Measurements from ENCODE around the gene STEAP4.
"Not testable (repeated sequence)": the region's sequence is repeated elsewhere in the genome, so short reads cannot be mapped to it uniquely, and the experiment has no call there.

STEAP4 gene

GRCh38 chr7:88312061-88312663 lies 5.5 kb upstream of the STEAP4 start:
- DNase-seq (ENCODE audit: low spot score): no peak

- no peak for DNase-seq (ENCODE audit: low spot score)
These were observed 5.0 kb upstream of the STEAP4 start for GRCh38 chr7:88311675-88312036.

GRCh38 chr7:88310956-88311674 lies 4.4 kb upstream of the STEAP4 start:
- DNase-seq (ENCODE audit: low spot score): no peak

GRCh38 chr7:88309819-88310218 lies 3.1 kb upstream of the STEAP4 start:
- DNase-seq (ENCODE audit: low spot score): no peak

- DNase-seq (ENCODE audit: low spot score): no peak
These were observed 1.1 kb upstream of the STEAP4 start for GRCh38 chr7:88307823-88308222.

- DNase-seq (ENCODE audit: low spot score): no peak
These were observed 718 bp upstream of the STEAP4 start for GRCh38 chr7:88307412-88307811.

- no peak for DNase-seq (ENCODE audit: low spot score)
These were observed 1.6 kb downstream of the STEAP4 start for GRCh38 chr7:88305044-88305443.

- DNase-seq (ENCODE audit: low spot score): no peak
These were observed 4.2 kb downstream of the STEAP4 start for GRCh38 chr7:88302486-88302885.

GRCh38 chr7:88301924-88302323 lies 4.8 kb downstream of the STEAP4 start:
- DNase-seq (ENCODE audit: low spot score): no peak

- DNase-seq (ENCODE audit: low spot score): no peak
These were observed 6.2 kb downstream of the STEAP4 start for GRCh38 chr7:88300401-88300945.

GRCh38 chr7:88299126-88299525 lies 7.6 kb downstream of the STEAP4 start:
- DNase-seq (ENCODE audit: low spot score): no peak

GRCh38 chr7:88293866-88294265 lies 12.8 kb downstream of the STEAP4 start:
- DNase-seq (ENCODE audit: low spot score): no peak

GRCh38 chr7:88291398-88292173 lies 15.1 kb downstream of the STEAP4 start:
- DNase-seq (ENCODE audit: low spot score): no peak

GRCh38 chr7:88290491-88290890 lies 16.2 kb downstream of the STEAP4 start:
- no peak for DNase-seq (ENCODE audit: low spot score)

- no peak for DNase-seq (ENCODE audit: low spot score)
These were observed 17.1 kb downstream of the STEAP4 start for GRCh38 chr7:88289564-88290025.

GRCh38 chr7:88281749-88282148 lies 24.9 kb downstream of the STEAP4 start:
- no peak for DNase-seq (ENCODE audit: low spot score)

- no peak for DNase-seq (ENCODE audit: low spot score)
These were observed 25.9 kb downstream of the STEAP4 start for GRCh38 chr7:88280801-88281200.

GRCh38 chr7:88279323-88279722 lies 27.4 kb downstream of the STEAP4 start:
- DNase-seq (ENCODE audit: low spot score): no peak

GRCh38 chr7:88278881-88279280 lies 27.8 kb downstream of the STEAP4 start:
- no peak for DNase-seq (ENCODE audit: low spot score)

GRCh38 chr7:88276605-88277153 lies 30.0 kb downstream of the STEAP4 start:
- DNase-seq (ENCODE audit: low spot score): no peak

- not testable (repeated sequence) for DNase-seq (ENCODE audit: low spot score)
These were observed 31.8 kb downstream of the STEAP4 start for GRCh38 chr7:88274856-88275255.

GRCh38 chr7:88269586-88269985 lies 37.1 kb downstream of the STEAP4 start:
- DNase-seq (ENCODE audit: low spot score): no peak

- DNase-seq (ENCODE audit: low spot score): no peak
These were observed 37.8 kb downstream of the STEAP4 start for GRCh38 chr7:88268858-88269257.
